ENCODE results near the gene DNAJC8.

DNA sequence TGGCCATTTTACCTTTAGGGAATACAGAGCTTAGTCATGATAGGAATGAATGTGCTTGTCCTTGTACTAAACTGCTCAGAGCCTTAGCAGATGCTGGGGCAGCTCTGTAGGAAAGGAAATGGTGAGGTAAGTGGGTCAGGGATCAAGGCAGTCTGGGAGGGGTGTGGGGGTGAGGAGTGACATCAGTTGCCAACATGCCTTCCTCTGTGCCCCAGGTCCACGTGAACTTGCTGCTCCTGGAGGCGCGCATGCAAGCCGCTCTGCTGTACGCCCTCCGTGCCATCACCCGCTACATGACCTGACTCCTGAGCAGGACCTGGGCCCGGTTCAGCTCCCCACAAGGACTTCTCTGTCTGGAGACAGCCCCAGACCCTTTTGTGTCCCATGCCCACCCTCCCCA lies 47.7 kb upstream of the DNAJC8 start:
- no peak for TF ChIP-seq MAX (IDR thresholded peaks at IDR 0.05; ENCODE audit: low read depth)
- no peak for TF ChIP-seq GABPA (IDR thresholded peaks at IDR 0.05; ENCODE audit: low read depth)
- TF ChIP-seq TAF1 (IDR thresholded peaks at IDR 0.05; ENCODE audit: borderline replicate concordance, low read depth, low read length), result no peak
- TF ChIP-seq PBX3 (IDR thresholded peaks at IDR 0.05), result no peak
- TF ChIP-seq FOXJ3 (CRISPR knock-in tag; IDR thresholded peaks at IDR 0.05), result no peak
- TF ChIP-seq, protein P1, sequence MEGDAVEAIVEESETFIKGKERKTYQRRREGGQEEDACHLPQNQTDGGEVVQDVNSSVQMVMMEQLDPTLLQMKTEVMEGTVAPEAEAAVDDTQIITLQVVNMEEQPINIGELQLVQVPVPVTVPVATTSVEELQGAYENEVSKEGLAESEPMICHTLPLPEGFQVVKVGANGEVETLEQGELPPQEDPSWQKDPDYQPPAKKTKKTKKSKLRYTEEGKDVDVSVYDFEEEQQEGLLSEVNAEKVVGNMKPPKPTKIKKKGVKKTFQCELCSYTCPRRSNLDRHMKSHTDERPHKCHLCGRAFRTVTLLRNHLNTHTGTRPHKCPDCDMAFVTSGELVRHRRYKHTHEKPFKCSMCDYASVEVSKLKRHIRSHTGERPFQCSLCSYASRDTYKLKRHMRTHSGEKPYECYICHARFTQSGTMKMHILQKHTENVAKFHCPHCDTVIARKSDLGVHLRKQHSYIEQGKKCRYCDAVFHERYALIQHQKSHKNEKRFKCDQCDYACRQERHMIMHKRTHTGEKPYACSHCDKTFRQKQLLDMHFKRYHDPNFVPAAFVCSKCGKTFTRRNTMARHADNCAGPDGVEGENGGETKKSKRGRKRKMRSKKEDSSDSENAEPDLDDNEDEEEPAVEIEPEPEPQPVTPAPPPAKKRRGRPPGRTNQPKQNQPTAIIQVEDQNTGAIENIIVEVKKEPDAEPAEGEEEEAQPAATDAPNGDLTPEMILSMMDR (IDR thresholded peaks at IDR 0.05), result no peak
- TF ChIP-seq, protein P2, sequence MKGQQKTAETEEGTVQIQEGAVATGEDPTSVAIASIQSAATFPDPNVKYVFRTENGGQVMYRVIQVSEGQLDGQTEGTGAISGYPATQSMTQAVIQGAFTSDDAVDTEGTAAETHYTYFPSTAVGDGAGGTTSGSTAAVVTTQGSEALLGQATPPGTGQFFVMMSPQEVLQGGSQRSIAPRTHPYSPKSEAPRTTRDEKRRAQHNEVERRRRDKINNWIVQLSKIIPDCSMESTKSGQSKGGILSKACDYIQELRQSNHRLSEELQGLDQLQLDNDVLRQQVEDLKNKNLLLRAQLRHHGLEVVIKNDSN (IDR thresholded peaks at IDR 0.05; ENCODE audit: borderline replicate concordance, low read depth), result no peak
- no peak for TF ChIP-seq SMC3 (IDR thresholded peaks at IDR 0.05; ENCODE audit: low read depth, low read length)
- no peak for TF ChIP-seq SIN3A (IDR thresholded peaks at IDR 0.05; ENCODE audit: borderline replicate concordance, low read depth, low read length)
